GM12878 (cell line): ENCODE data around the gene SMAP1. TPM values are rescaled to one million over a fixed set of nuclear protein-coding genes. Genes with fewer than 3 reads are reported as not detected.

Experiments
- KAT2A ChIP-seq: conservative IDR thresholded peaks from 2 replicates; pipeline ENCODE4 v1.6.1; 2011; ENCODE audit warnings: low read depth, low read length; ENCODE audit not compliant: control insufficient read depth
- POLR2AphosphoS2 ChIP-seq: IDR thresholded peaks from 2 replicates; pipeline ENCODE4 v1.6.1; 2011; ENCODE audit warnings: low read depth, mild to moderate bottlenecking, low read length, improper control_type of control experiment, moderate library complexity
- STAT1 ChIP-seq: fragments of 450-650 bp; conservative IDR thresholded peaks from 2 replicates; pipeline ENCODE4 v1.6.1; 2014; ENCODE audit warnings: antibody characterized with exemption, mild to moderate bottlenecking
- TAF1 ChIP-seq: IDR thresholded peaks from 2 replicates; pipeline ENCODE4 v1.6.1; 2011; ENCODE audit warnings: mild to moderate bottlenecking, low read depth, low read length, borderline replicate concordance
- USF2 ChIP-seq: IDR thresholded peaks from 2 replicates; pipeline ENCODE4 v1.6.1; 2011; ENCODE audit warnings: low read depth, low read length, improper control_type of control experiment, borderline replicate concordance
- ZNF217 ChIP-seq: fragments of 450-650 bp; IDR thresholded peaks from 2 replicates; pipeline ENCODE4 v1.6.1; 2017; ENCODE audit warnings: antibody characterized with exemption, mild to moderate bottlenecking
- polyA plus RNA-seq, 11 experiments: library from polyadenylated mRNA; depleted of rRNA in 4 of 11; unstranded in 6 of 11; stranded (reverse) in 5 of 11; fragments of >200 nt; fragmentation: Nextera tagmentation in 4 of 11; fragmentation: Illumina TruSeq in 1 of 11; extraction: Ambion mirVana in 4 of 11; extraction: Trizol in 1 of 11; gene quantifications; 1 replicate in 1 of 11; 2 replicates in 10 of 11; pipeline versions ENCODE4 v1.2.1 to v1.2.3, GENCODE V29; 2011 to 2016; ENCODE audit warnings: inconsistent platforms in 2 of 11, missing spikeins in 2 of 11, low read depth in 1 of 11
- total RNA-seq, 4 experiments: library from RNA; depleted of rRNA in 3 of 4; stranded (reverse); fragments of >200 nt in 3 of 4; fragmentation: Illumina TruSeq in 1 of 4; extraction: Trizol in 1 of 4; gene quantifications; 2 replicates each; pipeline versions ENCODE4 v1.2.1 to v1.2.3, GENCODE V29; 2013 to 2021
- TF ChIP-seq, protein P1 (sequence below): fragments of 450-650 bp; conservative IDR thresholded peaks from 2 replicates; pipeline ENCODE4 v1.6.1; 2017; ENCODE audit warnings: mild to moderate bottlenecking, moderate library complexity
- TF ChIP-seq, protein P2 (sequence below): fragments of 450-650 bp; IDR thresholded peaks from 2 replicates; pipeline ENCODE4 v1.6.1; 2017; ENCODE audit warnings: mild to moderate bottlenecking, low read depth, inconsistent platforms; ENCODE audit not compliant: poor library complexity, severe bottlenecking

Gene SMAP1
- total and polyA plus RNA-seq, 10 of the 15 experiments (the other 5 are each of a cell fraction or from before 2014, with no cell fraction given), result 13.7 to 33.9 (median 25.3) TPM

DNA sequence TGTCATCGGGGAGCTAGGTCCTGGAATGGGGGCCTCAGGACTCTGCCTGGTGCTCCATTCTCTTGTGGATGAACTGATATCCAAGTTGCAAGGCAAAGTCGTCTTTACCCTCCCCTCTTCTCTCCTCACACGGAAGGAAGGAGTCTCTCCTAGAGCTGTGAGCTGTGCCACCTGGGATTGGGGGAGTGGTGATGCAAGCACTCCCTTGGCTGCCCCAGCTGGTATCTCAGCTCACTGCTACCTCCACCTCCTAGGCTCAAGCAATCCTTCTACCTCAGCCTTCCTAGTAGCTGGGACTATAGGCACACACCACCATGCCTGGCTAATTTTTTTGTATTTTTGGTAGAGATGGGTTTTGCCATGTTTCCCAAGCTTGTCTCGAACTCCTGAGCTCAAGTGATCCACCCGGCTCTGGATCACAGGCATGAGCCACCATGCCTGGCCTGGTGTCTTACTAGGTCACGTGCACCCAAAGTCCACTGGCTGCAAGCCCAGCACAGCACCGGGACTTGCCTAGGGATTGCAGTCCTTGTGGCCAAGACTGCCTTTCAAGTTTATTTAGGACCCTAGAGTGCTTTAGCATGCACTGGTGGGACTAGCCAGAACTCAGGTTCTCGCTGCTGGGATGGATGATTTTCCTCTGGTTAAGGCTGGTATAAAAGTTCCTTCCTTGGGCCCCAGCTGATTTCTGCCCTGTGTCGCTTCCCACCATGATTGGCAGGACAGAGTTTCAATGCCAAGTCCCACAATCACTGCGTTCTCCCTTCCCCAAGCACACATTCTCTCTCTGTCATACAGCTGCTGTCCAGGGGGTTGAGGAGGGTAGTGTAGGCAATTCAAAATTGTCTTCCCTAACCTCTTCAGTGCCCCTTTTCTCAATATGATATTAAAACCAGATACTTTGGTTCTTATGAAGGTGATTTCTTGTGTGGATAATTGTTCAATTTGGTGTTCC is 33.5 kb downstream of the SMAP1 start (continued):
- no peak for TF ChIP-seq TAF1
- TF ChIP-seq USF2, result no peak
- no peak for TF ChIP-seq POLR2AphosphoS2
- TF ChIP-seq ZNF217, result no peak
- no peak for TF ChIP-seq KAT2A
- TF ChIP-seq, protein P1, sequence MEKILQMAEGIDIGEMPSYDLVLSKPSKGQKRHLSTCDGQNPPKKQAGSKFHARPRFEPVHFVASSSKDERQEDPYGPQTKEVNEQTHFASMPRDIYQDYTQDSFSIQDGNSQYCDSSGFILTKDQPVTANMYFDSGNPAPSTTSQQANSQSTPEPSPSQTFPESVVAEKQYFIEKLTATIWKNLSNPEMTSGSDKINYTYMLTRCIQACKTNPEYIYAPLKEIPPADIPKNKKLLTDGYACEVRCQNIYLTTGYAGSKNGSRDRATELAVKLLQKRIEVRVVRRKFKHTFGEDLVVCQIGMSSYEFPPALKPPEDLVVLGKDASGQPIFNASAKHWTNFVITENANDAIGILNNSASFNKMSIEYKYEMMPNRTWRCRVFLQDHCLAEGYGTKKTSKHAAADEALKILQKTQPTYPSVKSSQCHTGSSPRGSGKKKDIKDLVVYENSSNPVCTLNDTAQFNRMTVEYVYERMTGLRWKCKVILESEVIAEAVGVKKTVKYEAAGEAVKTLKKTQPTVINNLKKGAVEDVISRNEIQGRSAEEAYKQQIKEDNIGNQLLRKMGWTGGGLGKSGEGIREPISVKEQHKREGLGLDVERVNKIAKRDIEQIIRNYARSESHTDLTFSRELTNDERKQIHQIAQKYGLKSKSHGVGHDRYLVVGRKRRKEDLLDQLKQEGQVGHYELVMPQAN, result no peak
- TF ChIP-seq, protein P2, sequence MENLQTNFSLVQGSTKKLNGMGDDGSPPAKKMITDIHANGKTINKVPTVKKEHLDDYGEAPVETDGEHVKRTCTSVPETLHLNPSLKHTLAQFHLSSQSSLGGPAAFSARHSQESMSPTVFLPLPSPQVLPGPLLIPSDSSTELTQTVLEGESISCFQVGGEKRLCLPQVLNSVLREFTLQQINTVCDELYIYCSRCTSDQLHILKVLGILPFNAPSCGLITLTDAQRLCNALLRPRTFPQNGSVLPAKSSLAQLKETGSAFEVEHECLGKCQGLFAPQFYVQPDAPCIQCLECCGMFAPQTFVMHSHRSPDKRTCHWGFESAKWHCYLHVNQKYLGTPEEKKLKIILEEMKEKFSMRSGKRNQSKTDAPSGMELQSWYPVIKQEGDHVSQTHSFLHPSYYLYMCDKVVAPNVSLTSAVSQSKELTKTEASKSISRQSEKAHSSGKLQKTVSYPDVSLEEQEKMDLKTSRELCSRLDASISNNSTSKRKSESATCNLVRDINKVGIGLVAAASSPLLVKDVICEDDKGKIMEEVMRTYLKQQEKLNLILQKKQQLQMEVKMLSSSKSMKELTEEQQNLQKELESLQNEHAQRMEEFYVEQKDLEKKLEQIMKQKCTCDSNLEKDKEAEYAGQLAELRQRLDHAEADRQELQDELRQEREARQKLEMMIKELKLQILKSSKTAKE, result no peak
- no peak for TF ChIP-seq STAT1
